Measurements from ENCODE around the gene SLIT2. TPM values are rescaled to one million over a fixed set of nuclear protein-coding genes. Genes with fewer than 3 reads are reported as not detected.

SLIT2 gene
- total RNA-seq, 1 donor from 2014 or later, result 0.02 TPM

GRCh38 chr4:20297261-20297660, 45.6 kb downstream of the SLIT2 start:
- intact Hi-C loops (cut with micrococcal nuclease), result no loop called here
- Mint-ChIP-seq H3K9me3 (no peaks in the 10 kb centered on the region), H3K27me3 (ENCODE audit: low read depth) (no peaks in the 10 kb centered on the region), H3K4me1 (ENCODE audit: low read depth) (no peaks in the 10 kb centered on the region), H3K27ac (no peak overlapping the region), H3K4me3 (ENCODE audit: low read depth) (no peak overlapping the region), H3K36me3 (ENCODE audit: low read depth) (no peaks in the 10 kb centered on the region)
- no peak for DNase-seq (ENCODE audit: low spot score)

- DNase-seq (ENCODE audit: low spot score), result no peak
- Mint-ChIP-seq H3K4me3 (ENCODE audit: low read depth) (no peak overlapping the region), H3K4me1 (ENCODE audit: low read depth) (no peaks in the 10 kb centered on the region), H3K9me3 (no peaks in the 10 kb centered on the region), H3K27ac (no peak overlapping the region), H3K36me3 (ENCODE audit: low read depth) (no peaks in the 10 kb centered on the region), H3K27me3 (ENCODE audit: low read depth) (no peaks in the 10 kb centered on the region)
- intact Hi-C loops (cut with micrococcal nuclease), result no loop called here
Observed at GRCh38 chr4:20297783-20298182, 46.1 kb downstream of the SLIT2 start.

GRCh38 chr4:20298455-20298854, 46.8 kb downstream of the SLIT2 start:
- intact Hi-C loops (cut with micrococcal nuclease), result no loop called here
- H3K27me3 Mint-ChIP-seq (ENCODE audit: low read depth), result no peaks in the 10 kb centered on the region
- DNase-seq (ENCODE audit: low spot score), result no peak
- no peaks in the 10 kb centered on the region for H3K4me1 Mint-ChIP-seq (ENCODE audit: low read depth)
- H3K36me3 Mint-ChIP-seq (ENCODE audit: low read depth), result no peaks in the 10 kb centered on the region
- no peaks in the 10 kb centered on the region for H3K9me3 Mint-ChIP-seq
- no peak overlapping the region for H3K27ac Mint-ChIP-seq
- H3K4me3 Mint-ChIP-seq (ENCODE audit: low read depth), result no peak overlapping the region

- intact Hi-C loops (cut with micrococcal nuclease), result no loop called here
- Mint-ChIP-seq H3K27ac (no peak overlapping the region), H3K4me3 (ENCODE audit: low read depth) (no peak overlapping the region), H3K9me3 (no peaks in the 10 kb centered on the region), H3K36me3 (ENCODE audit: low read depth) (no peaks in the 10 kb centered on the region), H3K4me1 (ENCODE audit: low read depth) (no peaks in the 10 kb centered on the region), H3K27me3 (ENCODE audit: low read depth) (no peaks in the 10 kb centered on the region)
- DNase-seq (ENCODE audit: low spot score), result no peak
Observed at GRCh38 chr4:20298986-20299385, 47.3 kb downstream of the SLIT2 start.

GRCh38 chr4:20299515-20299914, 47.8 kb downstream of the SLIT2 start:
- no peak for DNase-seq (ENCODE audit: low spot score)
- Mint-ChIP-seq H3K4me3 (ENCODE audit: low read depth) (no peak overlapping the region), H3K9me3 (no peaks in the 10 kb centered on the region), H3K4me1 (ENCODE audit: low read depth) (no peaks in the 10 kb centered on the region), H3K27ac (no peak overlapping the region), H3K27me3 (ENCODE audit: low read depth) (no peaks in the 10 kb centered on the region), H3K36me3 (ENCODE audit: low read depth) (no peaks in the 10 kb centered on the region)
- intact Hi-C loops (cut with micrococcal nuclease), result no loop called here

- H3K27me3 Mint-ChIP-seq (ENCODE audit: low read depth), result no peaks in the 10 kb centered on the region
- no peak for DNase-seq (ENCODE audit: low spot score)
- H3K4me1 Mint-ChIP-seq (ENCODE audit: low read depth), result no peaks in the 10 kb centered on the region
- no peak overlapping the region for H3K27ac Mint-ChIP-seq
- intact Hi-C loops (cut with micrococcal nuclease), result no loop called here
- H3K4me3 Mint-ChIP-seq (ENCODE audit: low read depth), result no peak overlapping the region
- H3K36me3 Mint-ChIP-seq (ENCODE audit: low read depth), result no peaks in the 10 kb centered on the region
- H3K9me3 Mint-ChIP-seq, result no peaks in the 10 kb centered on the region
Observed at GRCh38 chr4:20301161-20301560, 49.5 kb downstream of the SLIT2 start.
